Cardiac muscle cell (in vitro differentiated cells and primary cell): ENCODE results near the gene RAPGEF3. TPM values are rescaled to one million over a fixed set of nuclear protein-coding genes. Genes with fewer than 3 reads are reported as not detected.
A peak's percentile ranks its signal among the peaks of the same experiment; 100 is the strongest.

Source experiments
- DNase-seq, 2 donors: peaks; one replicate each; pipeline versions ENCODE4 v3.0.0 to v3.0.0-alpha.2; 2010 to 2017; ENCODE audit warnings: low read depth in 1 of 2, low spot score in 1 of 2
- H3K27ac ChIP-seq: fragments of 200-600 bp; sonication (generic); 2 replicates; pipeline ENCODE4 v1.5.1; 2016
- H3K27me3 ChIP-seq: fragments of 200-600 bp; sonication (generic); 2 replicates; pipeline ENCODE4 v1.6.0; 2016; ENCODE audit warnings: control low read depth
- H3K36me3 ChIP-seq: fragments of 200-600 bp; sonication (generic); 2 replicates; pipeline ENCODE4 v1.5.1; 2016; ENCODE audit warnings: control low read depth
- H3K4me1 ChIP-seq: fragments of 200-600 bp; sonication (generic); 2 replicates; pipeline ENCODE4 v1.8.1; 2017; ENCODE audit warnings: low read depth, mild to moderate bottlenecking, mixed run types
- H3K4me3 ChIP-seq: fragments of 200-600 bp; sonication (generic); 2 replicates; pipeline ENCODE4 v1.5.1; 2016; ENCODE audit warnings: mild to moderate bottlenecking
- H3K9me3 ChIP-seq: fragments of 200-600 bp; sonication (generic); 2 replicates; pipeline ENCODE4 v1.5.1; 2017; ENCODE audit warnings: low read depth, mild to moderate bottlenecking, control low read depth
- polyA plus RNA-seq: library from polyadenylated mRNA; unstranded; fragments of >200 nt; fragmentation: Nextera tagmentation; extraction: Ambion mirVana; gene quantifications from 2 replicates; pipeline ENCODE4 v1.2.1, GENCODE V29; 2016
- total RNA-seq: library from RNA; depleted of rRNA; stranded (reverse); fragments of >200 nt; gene quantifications from 2 replicates; pipeline ENCODE4 v1.2.3, GENCODE V29; 2016
- TF ChIP-seq, protein P1 (sequence below): IDR thresholded peaks from 2 replicates; pipeline ENCODE4 v1.5.1; 2012; ENCODE audit warnings: low read depth, mild to moderate bottlenecking, low read length

Gene RAPGEF3
- total and polyA plus RNA-seq, 2 experiments from 2014 or later: 3.3 to 8.8 TPM

DNA sequence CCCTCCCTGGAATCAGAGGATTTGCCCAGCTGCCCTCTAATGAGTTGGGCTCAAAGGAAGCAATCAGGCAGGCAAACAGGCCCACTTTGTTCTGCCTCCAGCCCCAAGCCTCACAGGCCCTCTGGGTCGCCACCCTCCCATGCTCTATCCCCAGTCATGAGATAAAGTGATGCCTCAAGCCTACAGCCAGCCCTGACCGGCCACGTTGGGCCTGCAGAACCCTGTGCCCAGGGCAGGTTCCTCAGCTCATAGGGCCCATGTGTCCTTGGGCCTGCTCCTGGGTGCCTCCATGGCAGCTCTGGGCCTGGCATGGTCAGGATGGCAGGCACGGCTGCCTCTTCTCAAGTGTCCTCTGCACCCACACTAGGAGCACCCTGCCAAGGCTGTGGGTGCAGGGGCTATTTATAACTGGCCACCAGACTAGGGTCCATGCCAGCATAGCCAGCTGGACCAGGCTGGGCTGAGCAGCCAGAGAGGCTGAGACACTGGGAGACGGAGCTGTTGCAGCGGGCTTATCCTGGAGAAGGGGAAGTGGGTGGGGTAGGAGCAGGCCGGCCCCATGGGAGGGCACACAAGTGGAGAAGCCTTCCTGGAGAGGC is 40.8 kb upstream of the RAPGEF3 start:
- Histone ChIP-seq H3K9me3 (no peaks in the 10 kb centered on the region), H3K27me3 (no peaks in the 10 kb centered on the region), H3K4me3 (no peak overlapping the region), H3K27ac (no peak overlapping the region), H3K4me1 (peaks cover 12% of the 10 kb centered on the region), H3K36me3 (peaks cover 19% of the 10 kb centered on the region)
- peak in 1 of 2 donors; percentile 60 for DNase-seq
- TF ChIP-seq, protein P1, sequence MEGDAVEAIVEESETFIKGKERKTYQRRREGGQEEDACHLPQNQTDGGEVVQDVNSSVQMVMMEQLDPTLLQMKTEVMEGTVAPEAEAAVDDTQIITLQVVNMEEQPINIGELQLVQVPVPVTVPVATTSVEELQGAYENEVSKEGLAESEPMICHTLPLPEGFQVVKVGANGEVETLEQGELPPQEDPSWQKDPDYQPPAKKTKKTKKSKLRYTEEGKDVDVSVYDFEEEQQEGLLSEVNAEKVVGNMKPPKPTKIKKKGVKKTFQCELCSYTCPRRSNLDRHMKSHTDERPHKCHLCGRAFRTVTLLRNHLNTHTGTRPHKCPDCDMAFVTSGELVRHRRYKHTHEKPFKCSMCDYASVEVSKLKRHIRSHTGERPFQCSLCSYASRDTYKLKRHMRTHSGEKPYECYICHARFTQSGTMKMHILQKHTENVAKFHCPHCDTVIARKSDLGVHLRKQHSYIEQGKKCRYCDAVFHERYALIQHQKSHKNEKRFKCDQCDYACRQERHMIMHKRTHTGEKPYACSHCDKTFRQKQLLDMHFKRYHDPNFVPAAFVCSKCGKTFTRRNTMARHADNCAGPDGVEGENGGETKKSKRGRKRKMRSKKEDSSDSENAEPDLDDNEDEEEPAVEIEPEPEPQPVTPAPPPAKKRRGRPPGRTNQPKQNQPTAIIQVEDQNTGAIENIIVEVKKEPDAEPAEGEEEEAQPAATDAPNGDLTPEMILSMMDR: no peak

DNA sequence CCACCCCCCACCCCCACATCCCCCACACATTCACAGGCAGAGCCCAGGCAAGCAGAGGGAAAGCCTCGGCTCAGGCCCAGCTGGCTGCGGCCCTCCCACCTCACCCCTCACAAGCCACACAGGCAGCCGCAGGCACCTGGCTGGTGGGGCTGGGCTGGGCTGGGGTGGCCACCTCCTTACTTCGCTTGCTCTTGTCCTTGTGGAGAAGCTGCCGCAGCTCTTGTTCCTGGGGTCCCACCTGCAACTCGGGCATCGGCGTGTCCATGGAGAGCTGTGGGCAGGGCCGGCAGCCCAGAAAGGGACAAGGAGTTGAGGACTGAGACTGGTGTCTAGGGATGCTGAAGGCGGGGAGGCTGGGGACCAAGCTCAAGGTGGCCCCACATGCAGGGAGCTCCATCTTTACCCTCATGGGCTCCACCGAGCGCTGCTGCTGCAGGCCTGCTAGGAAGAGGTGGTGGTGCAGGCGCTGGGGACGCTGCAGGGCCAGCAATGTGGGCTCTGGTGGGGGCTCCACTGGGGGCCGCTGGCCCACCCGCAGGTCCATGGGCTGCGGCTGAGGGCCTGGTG is 39.8 kb upstream of the RAPGEF3 start:
- TF ChIP-seq, protein P1: no peak
- Histone ChIP-seq H3K4me3 (no peak overlapping the region), H3K27ac (no peak overlapping the region), H3K27me3 (no peaks in the 10 kb centered on the region), H3K36me3 (peaks cover 29% of the 10 kb centered on the region), H3K9me3 (no peaks in the 10 kb centered on the region), H3K4me1 (peaks cover 8% of the 10 kb centered on the region)
- no peak for DNase-seq

DNA sequence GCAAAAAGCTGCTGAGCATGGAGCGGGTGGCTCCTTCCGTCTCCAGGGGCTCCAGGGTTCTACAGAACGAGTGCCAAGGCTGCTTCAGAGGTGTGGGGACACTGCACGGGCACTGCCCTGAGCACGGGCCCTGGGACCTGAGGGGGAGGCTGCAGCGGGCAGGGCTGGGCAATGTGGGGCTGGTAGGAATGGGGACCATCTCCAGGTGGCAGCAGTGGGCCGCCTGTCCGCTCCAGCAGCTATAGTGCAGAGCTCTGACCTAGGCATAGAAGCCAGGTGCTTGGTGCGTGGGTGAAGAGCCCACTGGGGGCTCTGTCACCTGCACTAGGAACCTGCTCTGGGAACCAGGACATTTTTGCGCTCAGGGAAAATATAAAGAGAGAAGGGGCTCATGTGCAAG is 38.8 kb upstream of the RAPGEF3 start:
- Histone ChIP-seq H3K36me3 (peaks cover 29% of the 10 kb centered on the region), H3K4me3 (no peak overlapping the region)
- DNase-seq: peak in 1 of 2 donors; percentile 41

DNA sequence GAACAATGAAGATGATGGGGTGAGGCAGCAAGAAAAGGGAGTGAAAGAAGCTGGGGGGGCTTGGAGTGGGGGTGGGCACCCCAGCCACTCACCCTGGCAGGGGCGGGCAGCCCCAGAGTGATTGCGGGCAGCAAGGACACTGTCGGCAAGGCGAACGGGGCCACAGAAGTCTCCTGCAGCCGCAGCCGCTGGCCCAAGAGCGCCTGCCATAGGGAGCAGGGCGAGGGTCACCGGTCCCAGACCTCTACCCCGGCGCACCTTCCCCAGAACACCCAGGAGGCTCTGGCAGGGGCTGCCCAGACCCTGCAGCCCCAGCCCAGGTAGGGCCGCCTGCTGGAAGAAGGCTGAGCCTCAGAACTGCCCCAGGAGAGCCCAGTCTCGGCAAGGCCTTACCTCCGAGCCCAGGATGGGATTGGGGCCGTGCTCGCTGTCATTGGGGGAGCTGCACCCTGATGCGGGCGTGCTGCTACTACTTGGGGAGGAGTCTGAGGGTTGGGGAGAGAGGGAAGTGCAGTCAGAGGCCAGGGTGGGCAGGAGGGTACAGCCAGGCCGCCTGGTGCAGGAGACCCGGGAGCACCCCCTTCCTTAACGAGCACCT is 37.2 kb upstream of the RAPGEF3 start:
- Histone ChIP-seq H3K36me3 (peaks cover 29% of the 10 kb centered on the region), H3K9me3 (no peaks in the 10 kb centered on the region), H3K4me3 (no peak overlapping the region), H3K4me1 (no peaks in the 10 kb centered on the region), H3K27ac (no peak overlapping the region), H3K27me3 (no peaks in the 10 kb centered on the region)
- TF ChIP-seq, protein P1: no peak
- no peak for DNase-seq

More for the DNA sequence above, 38.8 kb upstream of the RAPGEF3 start:
- peaks cover 2% of the 10 kb centered on the region for H3K4me1 ChIP-seq
- H3K27me3 ChIP-seq: no peaks in the 10 kb centered on the region
- TF ChIP-seq, protein P1: peak; percentile 25
- H3K9me3 ChIP-seq: no peaks in the 10 kb centered on the region
- no peak overlapping the region for H3K27ac ChIP-seq

DNA sequence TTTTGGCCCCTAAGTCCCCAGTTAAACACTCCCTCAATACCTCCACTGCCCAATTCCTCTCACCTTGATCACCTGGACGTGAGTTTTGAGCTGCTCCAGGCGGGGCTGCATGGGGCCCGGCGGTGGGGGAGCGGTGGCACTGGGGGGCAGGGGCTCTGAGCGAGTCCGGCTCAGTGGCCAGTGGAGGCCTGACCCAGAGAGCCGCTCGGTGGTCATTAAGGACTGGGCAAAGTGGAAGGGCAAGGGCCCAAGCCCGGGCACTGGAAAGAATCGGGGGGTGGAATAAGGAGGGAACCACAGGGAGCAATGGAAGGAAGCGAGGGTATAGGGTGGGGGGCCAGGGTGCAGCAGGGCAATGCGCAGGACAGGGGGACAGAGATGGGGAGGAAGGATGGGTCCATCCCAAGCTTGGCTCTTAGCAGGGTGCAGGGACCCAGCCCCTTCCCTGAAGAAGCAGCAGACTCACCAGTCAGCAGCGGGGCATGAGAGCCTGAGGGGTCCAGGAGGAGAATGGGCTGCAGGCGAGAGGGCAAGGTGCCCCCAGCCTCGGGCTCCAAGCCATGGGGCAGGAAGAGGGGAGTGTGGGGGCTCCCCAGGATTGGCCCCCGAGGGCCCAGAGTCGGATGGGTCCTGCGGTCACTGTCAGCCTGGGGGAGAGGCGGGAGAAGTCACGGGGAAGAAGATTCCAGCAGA is 36.6 kb upstream of the RAPGEF3 start:
- Histone ChIP-seq H3K4me1 (no peaks in the 10 kb centered on the region), H3K9me3 (no peaks in the 10 kb centered on the region), H3K4me3 (no peak overlapping the region), H3K36me3 (peaks cover 29% of the 10 kb centered on the region), H3K27me3 (no peaks in the 10 kb centered on the region), H3K27ac (no peak overlapping the region)
- TF ChIP-seq, protein P1: no peak
- DNase-seq: no peak
